ENCODE data around the gene FOS.

GRCh38 chr14:75307700-75308379 lies 29.2 kb downstream of the FOS start:
- peak; percentile 97 for TF ChIP-seq CTCF (IDR thresholded peaks at IDR 0.05)
- TF ChIP-seq EZH2 (IDR thresholded peaks at IDR 0.05): no peak

All from neural progenitor cell (in vitro differentiated cells).